ENCODE data around the gene FAM187B. TPM values are rescaled to one million over a fixed set of nuclear protein-coding genes. Genes with fewer than 3 reads are reported as not detected.

FAM187B gene
- total RNA-seq, 4 donors from 2014 or later: not detected

DNA sequence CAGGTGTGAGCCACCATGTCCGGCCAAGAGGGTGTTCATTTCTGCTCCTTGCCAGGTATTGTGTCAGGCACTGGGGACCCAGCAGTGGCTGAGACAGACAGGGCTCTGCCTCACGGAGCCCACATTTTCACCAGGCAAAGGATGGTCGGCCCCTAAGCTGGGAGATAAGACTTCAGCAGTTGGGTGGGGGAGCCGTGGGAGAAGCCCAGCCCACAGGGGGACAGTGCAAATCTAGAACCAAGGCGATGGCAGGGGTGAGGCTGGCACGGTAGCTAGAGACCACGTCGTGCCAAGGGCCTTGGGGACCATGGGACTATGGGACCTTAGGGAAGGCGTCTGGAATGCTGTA, 28.5 kb upstream of the FAM187B start:
- in situ Hi-C loops (cut with MboI; ENCODE audit: low sequenced_read_pairs in 4 of 4): loop anchor here in 1 of 4 donors (25.0 kb wide), 1 partner anchor 270 kb away; no protein-coding TSS in a partner anchor
- Histone ChIP-seq H3K27ac (no peak overlapping the region), H3K4me1 (peaks cover 4 to 6% of the 10 kb centered on the region in 2 donors), H3K27me3 (peaks cover 6 to 16% (median 15%) of the 10 kb centered on the region in 3 donors), H3K9me3 (no peaks in the 10 kb centered on the region), H3K36me3 (no peaks in the 10 kb centered on the region), H3K4me3 (no peak overlapping the region)
- DNase-seq (no peak), ATAC-seq (no peak)
- intact Hi-C loops (cut with DNase I; ENCODE audit: low total_unique reads): no loop called here
- TF ChIP-seq POLR2A (IDR thresholded peaks at IDR 0.05) (no peak), CTCF (IDR thresholded peaks at IDR 0.05 in 4 of 5, conservative IDR thresholded peaks at IDR 0.05 in 1 of 5) (no peak)

DNA sequence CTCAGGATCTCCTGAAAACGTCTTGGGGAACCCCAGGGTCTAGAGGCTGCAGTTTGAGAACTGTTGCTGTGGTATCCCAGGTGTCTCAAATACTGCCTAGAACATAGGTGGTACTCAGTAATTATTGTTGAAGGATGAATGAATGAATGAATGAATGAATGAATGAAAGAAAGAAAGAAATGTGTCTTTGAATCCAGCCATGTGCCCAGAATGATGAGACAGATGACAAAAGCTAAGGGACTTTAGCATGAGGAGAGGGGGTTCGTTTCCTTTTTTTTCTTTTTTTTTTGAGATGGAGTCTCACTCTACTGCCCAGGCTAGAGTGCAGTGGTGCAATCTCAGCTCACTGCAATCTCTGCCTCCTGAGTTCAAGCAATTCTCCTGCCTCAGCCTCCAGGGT, 28.0 kb upstream of the FAM187B start:
- intact Hi-C loops (cut with DNase I; ENCODE audit: low total_unique reads): no loop called here
- Histone ChIP-seq H3K27me3 (peaks cover 6 to 16% (median 15%) of the 10 kb centered on the region in 3 donors), H3K4me1 (peaks cover 2 to 4% of the 10 kb centered on the region in 2 donors), H3K9me3 (no peaks in the 10 kb centered on the region), H3K27ac (no peak overlapping the region), H3K4me3 (no peak overlapping the region), H3K36me3 (no peaks in the 10 kb centered on the region)
- no peak for ATAC-seq
- TF ChIP-seq POLR2A (IDR thresholded peaks at IDR 0.05): no peak
- no peak for DNase-seq
- in situ Hi-C loops (cut with MboI; ENCODE audit: low sequenced_read_pairs in 4 of 4): loop anchor here in 1 of 4 donors (25.0 kb wide), 1 partner anchor 269 kb away; no protein-coding TSS in a partner anchor

GRCh38 chr19:35254341-35255297, 26.1 kb upstream of the FAM187B start:
- in situ Hi-C loops (cut with MboI; ENCODE audit: low sequenced_read_pairs in 4 of 4) (loop anchor here in 1 of 4 donors (25.0 kb wide), 1 partner anchor 267 kb away; no protein-coding TSS in a partner anchor), intact Hi-C loops (cut with DNase I; ENCODE audit: low total_unique reads) (no loop called here)
- TF ChIP-seq CTCF (IDR thresholded peaks at IDR 0.05 in 4 of 5, conservative IDR thresholded peaks at IDR 0.05 in 1 of 5) (no peak), POLR2A (IDR thresholded peaks at IDR 0.05) (no peak)
- Histone ChIP-seq H3K9me3 (no peaks in the 10 kb centered on the region), H3K4me1 (peaks cover 0 to 4% of the 10 kb centered on the region in 2 donors), H3K36me3 (no peaks in the 10 kb centered on the region), H3K27ac (peak overlapping the region in 3 of 4 donors; percentile 36 to 63 (median 53)), H3K4me3 (no peak overlapping the region), H3K27me3 (peaks cover 20 to 24% (median 23%) of the 10 kb centered on the region in 3 donors)
- ATAC-seq: no peak
- DNase-seq: no peak

DNA sequence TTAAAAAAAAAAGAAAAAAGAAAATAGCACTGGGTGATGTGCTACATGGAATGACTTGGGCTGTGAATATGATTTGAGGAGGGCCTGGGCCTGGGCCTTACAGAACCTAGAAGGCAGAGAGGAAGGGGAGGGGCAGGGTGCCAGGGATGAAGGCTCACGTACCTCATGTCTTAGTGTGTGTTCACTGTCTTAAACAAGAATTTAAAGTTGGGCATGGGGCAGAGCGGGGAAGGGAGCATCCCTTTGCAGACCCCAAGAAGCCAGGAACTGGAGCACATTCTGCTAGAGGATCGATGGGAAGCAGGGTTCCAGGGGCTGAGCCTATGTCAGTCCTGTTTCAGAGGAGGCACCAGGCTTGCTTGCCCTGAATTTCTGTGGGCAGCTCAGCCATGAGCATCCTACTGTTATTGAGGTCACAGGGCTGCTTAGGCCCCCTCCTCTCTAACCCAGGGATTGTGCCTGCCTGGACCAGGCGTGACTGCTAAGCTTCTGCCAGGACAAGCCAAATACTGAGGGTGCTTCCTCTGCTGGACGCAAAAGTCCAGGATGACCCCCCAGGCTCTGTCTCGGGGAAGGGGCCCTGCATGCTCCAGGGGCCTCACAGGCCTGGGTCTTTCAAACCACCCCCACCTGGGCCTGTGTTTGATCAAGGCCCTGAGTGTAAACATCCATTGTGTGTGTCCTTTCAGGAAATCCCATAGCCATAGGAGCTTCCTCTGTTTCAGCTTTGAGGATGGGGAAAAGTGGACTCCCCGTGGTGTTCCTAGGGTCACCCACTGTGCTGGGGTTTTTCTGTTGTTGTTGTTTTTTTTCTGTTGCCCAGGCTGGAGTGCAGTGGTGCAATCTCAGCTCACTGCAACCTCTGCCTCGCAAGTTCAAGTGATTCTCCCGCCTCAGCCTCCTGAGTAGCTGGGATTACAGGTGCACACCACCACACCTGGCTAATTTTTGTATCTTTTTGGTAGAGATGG, 25.1 kb upstream of the FAM187B start:
- Histone ChIP-seq H3K36me3 (no peaks in the 10 kb centered on the region), H3K4me3 (no peak overlapping the region), H3K27me3 (peaks cover 30 to 35% (median 33%) of the 10 kb centered on the region in 3 donors), H3K4me1 (peaks cover 0 to 4% of the 10 kb centered on the region in 2 donors), H3K27ac (peak overlapping the region in 3 of 4 donors; percentile 36 to 63 (median 53)), H3K9me3 (no peaks in the 10 kb centered on the region)
- in situ Hi-C loops (cut with MboI; ENCODE audit: low sequenced_read_pairs in 4 of 4): loop anchor here in 1 of 4 donors (25.0 kb wide), 1 partner anchor 266 kb away; no protein-coding TSS in a partner anchor
- no peak for ATAC-seq
- DNase-seq: no peak
- intact Hi-C loops (cut with DNase I; ENCODE audit: low total_unique reads): no loop called here
- no peak for TF ChIP-seq CTCF (IDR thresholded peaks at IDR 0.05 in 4 of 5, conservative IDR thresholded peaks at IDR 0.05 in 1 of 5)
- no peak for TF ChIP-seq POLR2A (IDR thresholded peaks at IDR 0.05)
